ENCODE data around the gene GALNT16.
"Not testable (repeated sequence)": the region's sequence is repeated elsewhere in the genome, so short reads cannot be mapped to it uniquely, and the experiment has no call there.

The GALNT16 gene

DNA sequence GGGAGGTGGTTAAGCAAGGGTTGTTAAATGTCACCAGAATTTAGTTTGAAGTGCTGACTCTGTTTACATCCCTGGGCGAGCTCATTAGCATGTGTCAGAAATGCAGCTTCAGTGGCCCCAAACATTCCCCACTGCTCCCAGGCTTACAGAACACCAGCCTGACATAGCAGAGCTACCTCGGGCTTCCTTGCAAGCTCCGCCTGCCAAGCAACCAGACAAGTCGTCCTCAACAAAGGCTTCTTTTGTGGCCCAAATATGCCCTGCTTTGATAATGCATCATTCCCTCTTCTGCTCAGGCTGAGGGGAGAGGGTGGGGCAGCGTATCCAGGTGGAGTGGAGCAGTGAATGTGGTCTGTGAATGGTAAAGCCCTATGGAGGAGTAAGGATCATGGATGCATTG lies 110.1 kb downstream of the GALNT16 start:
- Histone ChIP-seq H3K4me3 (no peak overlapping the region), H3K27me3 (ENCODE audit: low read depth) (no peaks in the 10 kb centered on the region), H3K4me1 (no peaks in the 10 kb centered on the region), H3K9me3 (no peaks in the 10 kb centered on the region), H3K36me3 (replicated peaks) (peaks cover 3% of the 10 kb centered on the region; the same call in 1 of the 2 replicates)
- no peak for DNase-seq (ENCODE audit: low spot score in 2 of 2)
- in situ Hi-C loops (cut with MboI; ENCODE audit: low sequenced_read_pairs), result no loop called here

DNA sequence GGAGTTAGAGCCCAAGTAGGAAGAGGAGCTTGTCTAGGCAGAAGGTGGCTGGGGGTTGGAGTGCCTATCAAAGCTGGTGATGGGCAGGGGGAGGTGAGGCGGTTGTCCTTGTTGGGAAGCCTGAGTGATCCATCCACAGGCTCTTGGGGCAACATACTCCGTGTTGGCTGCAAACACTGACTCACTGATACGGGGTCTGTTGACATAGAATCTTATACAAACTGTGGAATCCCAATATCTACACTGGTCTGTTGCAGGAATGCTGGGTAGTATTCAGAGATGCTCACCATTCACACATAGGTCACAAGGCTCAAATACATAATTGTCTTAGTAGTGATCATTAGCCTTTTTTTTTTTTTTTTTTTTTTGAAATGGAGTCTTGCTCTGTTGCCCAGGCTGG lies 112.2 kb downstream of the GALNT16 start:
- DNase-seq (ENCODE audit: low spot score in 2 of 2), result no peak
- no peaks in the 10 kb centered on the region for H3K27me3 ChIP-seq (ENCODE audit: low read depth)
- peaks cover 15% of the 10 kb centered on the region for H3K36me3 ChIP-seq (replicated peaks)
- H3K4me3 ChIP-seq, result no peak overlapping the region
- in situ Hi-C loops (cut with MboI; ENCODE audit: low sequenced_read_pairs), result no loop called here
- no peaks in the 10 kb centered on the region for H3K4me1 ChIP-seq
- no peaks in the 10 kb centered on the region for H3K9me3 ChIP-seq

DNA sequence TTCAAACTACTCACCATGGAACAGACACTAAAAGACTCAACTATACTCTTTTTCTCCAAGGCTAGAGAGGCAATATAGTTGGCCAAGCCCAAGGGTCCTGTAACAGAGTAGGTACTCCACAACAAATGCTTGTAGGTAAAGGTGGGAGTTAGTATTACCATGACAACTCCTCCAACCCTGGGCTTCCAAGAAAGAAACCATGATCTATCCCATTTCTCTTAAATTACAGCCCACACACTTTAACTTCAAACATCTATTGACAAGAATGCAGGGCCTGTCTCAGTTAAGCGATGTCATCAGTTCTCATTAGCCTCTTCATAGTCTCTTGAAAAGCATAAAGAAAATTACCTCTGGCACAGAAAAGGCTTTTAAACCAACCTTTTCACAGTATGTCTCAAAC lies 113.1 kb downstream of the GALNT16 start:
- H3K36me3 ChIP-seq (replicated peaks), result peaks cover 21% of the 10 kb centered on the region
- no peaks in the 10 kb centered on the region for H3K27me3 ChIP-seq (ENCODE audit: low read depth)
- DNase-seq (ENCODE audit: low spot score in 2 of 2), result no peak
- H3K9me3 ChIP-seq, result no peaks in the 10 kb centered on the region
- no peak overlapping the region for H3K4me3 ChIP-seq
- no peaks in the 10 kb centered on the region for H3K4me1 ChIP-seq
- in situ Hi-C loops (cut with MboI; ENCODE audit: low sequenced_read_pairs), result no loop called here

DNA sequence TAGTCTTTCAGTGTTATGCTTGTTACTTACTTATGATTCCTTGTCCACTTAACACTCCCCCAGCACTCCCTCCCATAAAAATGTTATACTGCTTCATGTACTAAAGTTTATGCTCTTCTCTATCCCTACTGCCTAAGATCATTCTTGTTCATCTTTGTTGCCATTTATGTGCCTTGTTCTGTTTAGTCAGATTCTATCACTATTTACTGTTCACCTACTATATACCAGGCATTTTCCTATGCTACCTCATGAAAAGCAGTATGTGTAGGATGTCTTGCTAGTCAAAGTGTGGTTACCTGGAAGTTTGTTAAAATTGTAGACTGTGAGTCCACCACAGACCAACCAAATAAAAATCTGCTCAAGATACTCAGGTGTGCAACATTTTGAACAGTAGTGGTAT lies 114.3 kb downstream of the GALNT16 start:
- DNase-seq (ENCODE audit: low spot score in 2 of 2), result no peak
- no peak overlapping the region for H3K4me3 ChIP-seq
- in situ Hi-C loops (cut with MboI; ENCODE audit: low sequenced_read_pairs), result no loop called here
- peaks cover 28% of the 10 kb centered on the region for H3K36me3 ChIP-seq (replicated peaks)
- no peaks in the 10 kb centered on the region for H3K4me1 ChIP-seq
- no peaks in the 10 kb centered on the region for H3K9me3 ChIP-seq
- H3K27me3 ChIP-seq (ENCODE audit: low read depth), result no peaks in the 10 kb centered on the region

DNA sequence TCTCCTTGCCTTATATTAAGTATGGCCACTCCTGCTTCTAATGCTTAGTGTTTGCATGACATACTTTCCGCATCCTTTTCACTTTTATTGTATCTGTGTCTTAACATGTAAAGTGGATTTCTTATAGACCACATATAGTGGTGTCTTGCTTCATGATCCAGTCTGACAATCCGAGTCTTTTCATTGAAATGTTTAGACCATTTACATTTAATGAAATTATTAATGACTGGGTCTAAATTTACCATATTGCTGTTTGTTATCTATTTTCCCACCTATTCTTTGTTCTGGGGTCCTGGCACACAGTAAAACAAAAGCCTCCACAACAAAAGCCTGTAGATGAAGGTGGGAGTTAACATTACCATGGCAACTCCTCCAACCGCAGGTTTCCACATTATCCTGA lies 115.2 kb downstream of the GALNT16 start:
- DNase-seq (ENCODE audit: low spot score in 2 of 2), result no peak

DNA sequence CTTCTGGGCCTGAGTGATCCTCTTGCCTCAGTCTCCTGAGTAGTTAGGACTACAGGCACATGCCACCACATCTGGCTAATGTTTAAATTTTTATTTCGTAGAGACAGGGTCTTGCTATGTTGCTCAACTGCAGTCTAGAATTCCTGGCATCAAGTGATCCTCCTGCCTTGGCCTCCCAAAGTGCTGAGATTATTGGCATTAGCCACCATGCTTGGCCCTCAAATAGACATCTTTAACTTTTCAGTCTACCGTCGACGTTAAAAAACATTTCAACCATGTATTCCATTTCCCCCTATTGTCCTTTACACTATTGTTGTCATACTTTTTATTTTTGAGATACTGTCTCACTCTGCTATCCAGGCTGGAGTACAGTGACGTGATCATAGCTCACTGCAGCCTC lies 115.8 kb downstream of the GALNT16 start:
- H3K4me1 ChIP-seq, result no peaks in the 10 kb centered on the region
- in situ Hi-C loops (cut with MboI; ENCODE audit: low sequenced_read_pairs), result no loop called here
- H3K27me3 ChIP-seq (ENCODE audit: low read depth), result no peaks in the 10 kb centered on the region
- DNase-seq (ENCODE audit: low spot score in 2 of 2), result no peak
- no peak overlapping the region for H3K4me3 ChIP-seq
- H3K9me3 ChIP-seq, result no peaks in the 10 kb centered on the region
- H3K36me3 ChIP-seq (replicated peaks), result peaks cover 38% of the 10 kb centered on the region

More for the DNA sequence above, 115.2 kb downstream of the GALNT16 start:
- H3K27me3 ChIP-seq (ENCODE audit: low read depth), result no peaks in the 10 kb centered on the region
- H3K9me3 ChIP-seq, result no peaks in the 10 kb centered on the region
- no peaks in the 10 kb centered on the region for H3K4me1 ChIP-seq
- H3K4me3 ChIP-seq, result no peak overlapping the region
- peaks cover 33% of the 10 kb centered on the region for H3K36me3 ChIP-seq (replicated peaks)
- in situ Hi-C loops (cut with MboI; ENCODE audit: low sequenced_read_pairs), result no loop called here

DNA sequence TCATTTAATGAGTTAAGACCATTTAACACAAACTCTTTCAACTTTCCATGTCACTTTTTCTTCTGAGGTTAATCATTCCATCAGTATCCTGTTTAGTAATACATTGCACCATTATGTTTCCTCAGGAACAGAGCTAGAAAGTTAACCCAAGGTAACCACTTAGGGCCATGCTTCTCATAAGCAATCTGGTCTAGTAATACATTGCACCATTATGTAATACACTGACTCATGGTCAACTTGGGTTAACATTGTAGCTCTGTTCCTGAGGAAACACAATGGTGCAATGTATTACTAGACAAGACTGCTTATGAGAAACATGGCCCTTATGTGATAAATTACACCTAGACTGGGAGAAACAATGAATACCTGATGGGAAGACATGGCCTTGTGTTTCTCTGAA lies 116.5 kb downstream of the GALNT16 start:
- Histone ChIP-seq H3K4me3 (no peak overlapping the region), H3K27me3 (ENCODE audit: low read depth) (no peaks in the 10 kb centered on the region), H3K9me3 (no peaks in the 10 kb centered on the region), H3K4me1 (no peaks in the 10 kb centered on the region), H3K36me3 (replicated peaks) (peaks cover 45% of the 10 kb centered on the region)
- no peak for DNase-seq (ENCODE audit: low spot score in 2 of 2)
- in situ Hi-C loops (cut with MboI; ENCODE audit: low sequenced_read_pairs), result no loop called here

DNA sequence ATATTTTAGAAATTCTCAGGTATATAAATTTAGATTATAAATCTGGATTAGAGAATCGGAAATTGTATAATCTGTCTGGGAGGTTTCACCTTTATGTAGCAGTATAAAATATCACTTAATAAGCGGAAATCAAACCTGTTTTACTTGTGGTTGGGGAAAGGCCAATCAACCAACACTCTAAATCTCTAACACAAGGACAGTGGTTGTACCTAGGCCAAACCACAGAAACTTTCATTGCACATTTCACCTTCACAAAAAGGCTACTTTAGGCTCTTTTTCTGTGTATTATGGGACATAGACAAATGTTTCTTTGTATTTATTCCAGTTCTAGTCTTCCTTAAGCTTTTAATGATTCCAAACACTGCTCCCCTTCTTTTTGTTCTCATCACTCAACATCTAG lies 118.3 kb downstream of the GALNT16 start:
- Histone ChIP-seq H3K4me1 (no peaks in the 10 kb centered on the region), H3K27me3 (ENCODE audit: low read depth) (no peaks in the 10 kb centered on the region), H3K36me3 (replicated peaks) (peaks cover 61% of the 10 kb centered on the region), H3K4me3 (no peak overlapping the region), H3K9me3 (no peaks in the 10 kb centered on the region)
- DNase-seq (ENCODE audit: low spot score in 2 of 2), result no peak
- in situ Hi-C loops (cut with MboI; ENCODE audit: low sequenced_read_pairs), result no loop called here

DNA sequence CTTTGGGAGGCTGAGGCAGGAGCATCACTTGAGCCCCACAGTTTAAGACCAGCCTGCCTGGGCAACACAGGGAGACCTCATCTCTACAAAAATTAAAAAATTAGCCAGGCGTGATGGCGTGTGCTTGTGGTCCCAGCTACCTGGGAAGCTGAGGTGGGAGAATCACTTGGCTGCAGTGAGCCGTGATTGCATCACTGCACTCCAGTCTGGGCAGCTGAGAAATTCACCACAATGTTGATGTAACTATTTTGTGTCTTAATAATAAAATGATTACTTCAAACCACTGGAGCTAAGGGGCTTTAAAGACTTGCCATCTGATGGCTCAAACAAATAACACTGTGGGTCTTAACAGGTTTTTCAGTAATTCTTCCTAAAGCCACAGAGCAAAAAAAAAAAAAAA lies 127.4 kb downstream of the GALNT16 start:
- in situ Hi-C loops (cut with MboI; ENCODE audit: low sequenced_read_pairs), result no loop called here
- Histone ChIP-seq H3K27me3 (ENCODE audit: low read depth) (no peaks in the 10 kb centered on the region), H3K9me3 (no peaks in the 10 kb centered on the region), H3K4me1 (peaks cover 3% of the 10 kb centered on the region; the same call in 1 of the 2 replicates), H3K36me3 (replicated peaks) (peaks cover 88% of the 10 kb centered on the region), H3K4me3 (no peak overlapping the region)
- no peak for DNase-seq (ENCODE audit: low spot score in 2 of 2)

DNA sequence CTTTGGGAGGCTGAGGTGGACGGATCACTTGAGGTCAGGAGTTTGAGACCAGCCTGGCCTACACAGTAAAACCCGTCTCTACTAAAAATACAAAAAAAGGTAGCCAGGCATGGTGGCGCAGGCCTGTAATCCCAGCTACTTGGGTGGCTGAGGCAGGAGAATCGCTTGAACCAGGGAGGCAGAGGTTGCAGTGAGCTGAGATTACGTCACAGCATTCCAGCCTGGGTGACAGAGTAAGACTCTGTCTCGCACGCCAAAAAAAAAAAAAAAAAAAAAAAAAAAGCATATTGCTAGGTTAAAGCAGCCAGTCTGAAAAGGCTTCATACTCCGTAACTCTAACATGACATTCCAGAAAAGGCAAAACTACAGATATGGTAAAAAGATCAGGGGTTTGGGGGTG lies 131.4 kb downstream of the GALNT16 start:
- DNase-seq (ENCODE audit: low spot score in 2 of 2); H3K9me3 ChIP-seq; H3K4me1 ChIP-seq; H3K4me3 ChIP-seq; H3K27me3 ChIP-seq (ENCODE audit: low read depth); in situ Hi-C loops (cut with MboI; ENCODE audit: low sequenced_read_pairs): not testable (repeated sequence)
- peaks cover 89% of the 10 kb centered on the region for H3K36me3 ChIP-seq (replicated peaks)

DNA sequence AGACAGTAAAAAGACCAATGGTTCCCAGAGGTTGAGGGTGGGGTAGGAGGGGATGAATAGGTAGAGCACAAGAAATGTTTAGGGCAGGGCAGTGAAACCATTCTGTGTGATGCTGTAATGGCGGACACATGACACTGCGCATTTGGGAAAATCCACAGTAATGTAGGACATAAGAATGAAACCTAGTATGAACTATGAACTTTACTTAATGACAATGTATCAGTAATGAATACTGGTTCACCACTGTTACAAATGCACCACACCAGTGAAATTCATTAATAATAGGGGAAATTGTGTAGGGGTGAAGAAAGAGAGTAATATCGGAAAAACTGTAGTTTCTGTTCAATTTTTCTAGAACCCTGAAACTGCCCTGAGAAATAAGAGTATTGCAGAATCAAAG lies 132.5 kb downstream of the GALNT16 start:
- H3K9me3 ChIP-seq, result no peaks in the 10 kb centered on the region
- no peaks in the 10 kb centered on the region for H3K27me3 ChIP-seq (ENCODE audit: low read depth)
- no peak for DNase-seq (ENCODE audit: low spot score in 2 of 2)
- H3K4me3 ChIP-seq, result no peak overlapping the region
- H3K36me3 ChIP-seq (replicated peaks), result peaks cover 82% of the 10 kb centered on the region
- in situ Hi-C loops (cut with MboI; ENCODE audit: low sequenced_read_pairs), result no loop called here
- H3K4me1 ChIP-seq, result peaks cover 12% of the 10 kb centered on the region

DNA sequence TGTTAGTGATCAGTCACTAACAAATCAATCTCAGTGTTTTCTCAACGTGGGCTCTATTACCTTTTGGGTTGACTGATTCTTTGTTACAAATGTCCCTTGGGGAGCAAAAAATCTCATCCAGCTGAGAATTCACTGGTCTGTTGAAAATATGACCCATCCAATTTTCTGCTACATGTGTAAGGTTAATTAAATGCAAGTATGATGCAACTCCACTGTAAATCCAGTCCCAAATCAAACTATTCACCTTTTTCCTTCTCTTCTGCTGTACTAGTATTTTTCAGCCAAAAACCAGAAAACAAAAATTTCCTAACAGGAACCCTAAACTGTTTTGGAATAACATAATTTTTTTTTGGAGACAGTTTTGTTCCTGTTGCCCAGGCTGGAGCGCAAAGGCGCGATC lies 136.0 kb downstream of the GALNT16 start:
- no peaks in the 10 kb centered on the region for H3K27me3 ChIP-seq (ENCODE audit: low read depth)
- peaks cover 56% of the 10 kb centered on the region for H3K36me3 ChIP-seq (replicated peaks)
- no peak overlapping the region for H3K4me3 ChIP-seq
- H3K9me3 ChIP-seq, result no peaks in the 10 kb centered on the region
- DNase-seq (ENCODE audit: low spot score in 2 of 2), result no peak
- in situ Hi-C loops (cut with MboI; ENCODE audit: low sequenced_read_pairs), result no loop called here
- peaks cover 14% of the 10 kb centered on the region for H3K4me1 ChIP-seq

DNA sequence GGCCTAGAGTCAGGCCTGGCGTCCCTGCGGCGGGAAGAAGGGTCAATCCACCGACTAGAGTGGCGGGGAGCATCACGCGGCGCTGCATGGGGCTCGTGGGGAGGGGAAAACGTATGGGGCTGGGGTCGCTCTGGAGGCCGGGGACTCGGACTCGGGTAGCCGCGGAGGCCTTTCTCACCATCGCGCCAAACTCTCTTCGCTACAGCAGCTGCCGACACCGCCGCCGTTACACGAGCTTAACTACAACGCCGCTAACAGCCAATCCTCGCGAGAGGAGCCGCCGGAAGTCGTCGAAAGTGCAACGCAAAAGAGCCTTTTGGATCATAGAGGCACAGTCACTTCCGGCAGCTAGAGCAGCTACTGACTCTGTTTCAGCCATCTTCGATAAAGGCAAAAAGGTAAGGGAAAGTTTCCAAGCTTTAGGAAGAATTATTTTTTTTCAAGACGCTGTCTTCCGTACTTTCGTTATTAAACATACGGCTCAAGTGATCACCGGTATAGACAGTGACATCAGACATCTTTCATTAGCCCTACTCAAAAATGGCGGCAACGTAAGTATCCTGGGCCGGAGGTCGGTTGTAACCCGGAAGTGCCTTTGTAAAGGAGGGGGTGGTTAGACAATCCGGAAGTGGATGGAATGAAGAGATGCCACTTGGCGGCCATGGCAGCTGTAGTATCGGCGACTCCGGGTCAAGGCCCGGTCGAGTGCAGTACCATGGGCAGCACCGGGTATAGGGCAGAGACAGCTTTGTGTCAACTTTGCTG lies 138.3 kb downstream of the GALNT16 start, which contains the start of the genes ERH and SLC39A9:
TSS of gene ERH (minus strand) at position 247 of the 765 bp plus-strand sequence. CDS start at position 181, 66 bp downstream.
TSS of gene SLC39A9 (plus strand) at position 640 of the 765 bp plus-strand sequence. CDS start 678 bp downstream, outside the sequence.
- no peaks in the 10 kb centered on the region for H3K27me3 ChIP-seq (ENCODE audit: low read depth)

DNA sequence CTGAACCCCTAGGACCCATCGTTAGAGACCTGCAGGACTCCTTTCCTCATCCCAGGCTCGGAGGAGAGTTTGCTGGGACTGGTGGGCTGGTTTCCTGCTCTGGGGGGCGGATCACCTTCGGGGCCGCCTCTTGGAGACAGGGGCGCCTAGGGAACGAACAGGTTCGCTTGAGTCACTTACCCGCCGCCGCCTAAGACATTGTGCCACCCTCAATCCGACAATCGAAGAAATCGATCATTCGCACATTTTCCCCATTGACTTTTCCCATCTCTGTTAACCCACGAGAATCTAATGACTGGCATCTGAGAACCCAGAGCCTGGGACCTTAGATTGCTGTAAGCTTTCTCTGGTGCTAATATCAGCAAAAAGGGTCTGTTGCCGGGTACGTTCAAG lies 138.9 kb downstream of the GALNT16 start:
- no peaks in the 10 kb centered on the region for H3K9me3 ChIP-seq
- H3K4me3 ChIP-seq, result peak overlapping the region; percentile 80
- H3K27me3 ChIP-seq (ENCODE audit: low read depth), result no peaks in the 10 kb centered on the region
- in situ Hi-C loops (cut with MboI; ENCODE audit: low sequenced_read_pairs), result no loop called here
- H3K4me1 ChIP-seq, result peaks cover 25% of the 10 kb centered on the region
- H3K36me3 ChIP-seq (replicated peaks), result peaks cover 31% of the 10 kb centered on the region
- DNase-seq (ENCODE audit: low spot score in 2 of 2), result no peak

More for the DNA sequence above, 138.3 kb downstream of the GALNT16 start, which contains the start of the genes ERH and SLC39A9:
- peak within 1 kb of the TSS; percentile 80 for H3K4me3 ChIP-seq
- H3K36me3 ChIP-seq (replicated peaks), result peaks cover 37% of the 10 kb centered on the region
- H3K9me3 ChIP-seq, result no peaks in the 10 kb centered on the region
- peaks cover 25% of the 10 kb centered on the region for H3K4me1 ChIP-seq
- peak; percentile 93 to 95 for DNase-seq (ENCODE audit: low spot score in 2 of 2)
- in situ Hi-C loops (cut with MboI; ENCODE audit: low sequenced_read_pairs), result no loop called here
